ENCODE measurements around the gene POPDC3. TPM values are rescaled to one million over a fixed set of nuclear protein-coding genes. Genes with fewer than 3 reads are reported as not detected.

Gene POPDC3, protein sequence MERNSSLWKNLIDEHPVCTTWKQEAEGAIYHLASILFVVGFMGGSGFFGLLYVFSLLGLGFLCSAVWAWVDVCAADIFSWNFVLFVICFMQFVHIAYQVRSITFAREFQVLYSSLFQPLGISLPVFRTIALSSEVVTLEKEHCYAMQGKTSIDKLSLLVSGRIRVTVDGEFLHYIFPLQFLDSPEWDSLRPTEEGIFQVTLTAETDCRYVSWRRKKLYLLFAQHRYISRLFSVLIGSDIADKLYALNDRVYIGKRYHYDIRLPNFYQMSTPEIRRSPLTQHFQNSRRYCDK
- total RNA-seq (2022; extraction: Qiagen RNA extraction): 23.4 to 25.4 TPM (median 24.4 TPM) in 5 replicates

DNA sequence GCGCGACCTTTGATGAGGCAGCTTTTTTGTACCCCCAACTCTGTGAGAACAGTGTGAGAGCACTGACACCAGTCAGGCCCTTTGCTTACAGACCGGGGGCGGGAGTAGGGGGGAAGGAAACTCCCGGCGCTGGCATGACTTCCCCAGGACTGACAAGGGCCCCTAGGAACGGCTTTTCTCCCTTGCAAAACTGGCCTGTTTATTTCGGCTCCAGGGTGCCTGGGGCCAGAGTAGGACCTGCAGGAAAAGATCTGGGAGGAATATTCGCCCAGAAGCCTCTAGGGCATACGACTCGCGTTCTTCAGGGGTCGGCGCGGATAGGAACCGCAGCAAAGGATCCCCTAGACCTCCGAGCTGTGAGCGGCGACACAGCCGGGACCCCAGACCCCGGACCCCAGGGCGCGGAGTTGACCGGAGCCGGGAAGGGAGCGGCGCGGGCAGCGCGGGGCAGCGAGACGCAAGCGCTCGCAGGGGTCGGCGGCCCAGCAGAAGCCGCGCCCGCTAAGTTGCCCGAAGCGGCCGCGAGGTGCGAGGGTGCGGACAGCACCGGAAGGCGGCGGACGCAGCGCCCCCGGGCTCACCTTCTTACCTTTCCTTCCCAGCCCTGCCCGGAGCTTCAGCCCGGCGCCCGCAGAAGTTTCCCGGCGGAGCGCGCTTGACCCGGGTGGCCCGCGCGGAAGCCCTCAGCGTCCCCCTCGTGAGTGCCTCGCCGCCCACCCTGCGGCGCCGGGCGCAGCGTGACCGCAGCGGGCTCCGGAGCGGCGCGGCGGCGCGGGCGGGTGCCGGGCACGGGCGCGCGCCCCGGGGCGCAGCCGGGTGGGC, at the start of gene POPDC3:
Gene POPDC3, minus strand, starts transcription at position 771 of the 822 bp plus-strand sequence. CDS start 18,105 bp downstream, outside the sequence.

Other genes with a start within 250 kb of the POPDC3 start
- gene LIN28B, start 222.9 kb downstream of the POPDC3 start, total RNA-seq (2022; extraction: Qiagen RNA extraction): 1.2 to 1.4 TPM (median 1.3 TPM) in 5 replicates
- 34.2 to 35.7 TPM (median 35.2 TPM) in 5 replicates for gene PREP, start 223.1 kb upstream of the POPDC3 start, total RNA-seq (2022; extraction: Qiagen RNA extraction)